Natural killer cell (primary cell): Measurements from ENCODE around the gene TSPAN11. TPM values are rescaled to one million over a fixed set of nuclear protein-coding genes. Genes with fewer than 3 reads are reported as not detected.

Experiments
- ATAC-seq, 3 donors: fragments of 150-1000 bp in 2 of 3; fragments of 200-7000 bp in 1 of 3; cut with Tn5 transposase; 1 replicate in 1 of 3; 2 replicates in 2 of 3; pipeline ENCODE4 v1.10.0; 2021; ENCODE audit warnings: mild to moderate bottlenecking in 2 of 3, moderate library complexity in 2 of 3
- DNase-seq, 2 donors: peaks; one replicate each; pipeline versions ENCODE4 v3.0.0 to v3.0.0-alpha.2; 2013 to 2021; ENCODE audit warnings: mixed read lengths in 1 of 2
- H3K27ac ChIP-seq: one replicate; pipeline ENCODE4 v1.5.1; 2013; ENCODE audit warnings: mild to moderate bottlenecking, low read length
- H3K27me3 ChIP-seq: one replicate; pipeline ENCODE4 v1.6.1; 2013; ENCODE audit warnings: low read length; ENCODE audit not compliant: control insufficient read depth, insufficient read depth
- H3K36me3 ChIP-seq: one replicate; pipeline ENCODE4 v1.6.1; 2013; ENCODE audit warnings: low read length; ENCODE audit not compliant: control insufficient read depth, insufficient read depth
- H3K4me1 ChIP-seq: one replicate; pipeline ENCODE4 v1.6.1; 2013; ENCODE audit warnings: low read length; ENCODE audit not compliant: control insufficient read depth, insufficient read depth
- H3K4me3 ChIP-seq: one replicate; pipeline ENCODE4 v1.5.1; 2013; ENCODE audit warnings: low read length
- H3K9me3 ChIP-seq: one replicate; pipeline ENCODE4 v1.6.1; 2013; ENCODE audit warnings: low read length; ENCODE audit not compliant: control insufficient read depth, insufficient read depth
- H3K27ac Mint-ChIP-seq, 2 donors: one replicate each; pipeline ENCODE4 v1.8.0; 2022; ENCODE audit warnings: mild to moderate bottlenecking in 2 of 2, mixed read lengths in 2 of 2, moderate library complexity in 1 of 2
- H3K27me3 Mint-ChIP-seq, 2 donors: one replicate each; pipeline ENCODE4 v1.8.0; 2022; ENCODE audit warnings: low read depth in 2 of 2, mixed read lengths in 2 of 2
- H3K36me3 Mint-ChIP-seq: one replicate; pipeline ENCODE4 v1.8.0; 2022; ENCODE audit warnings: mixed read lengths
- H3K4me1 Mint-ChIP-seq, 2 donors: one replicate each; pipeline ENCODE4 v1.8.0; 2022; ENCODE audit warnings: mixed read lengths in 2 of 2
- H3K4me3 Mint-ChIP-seq: one replicate; pipeline ENCODE4 v1.8.0; 2022; ENCODE audit warnings: mild to moderate bottlenecking, moderate library complexity, mixed read lengths
- H3K9me3 Mint-ChIP-seq, 2 donors: one replicate each; pipeline ENCODE4 v1.8.0; 2022; ENCODE audit warnings: mixed read lengths in 2 of 2
- CTCF ChIP-seq: fragments of 200-600 bp; IDR thresholded peaks from one replicate; pipeline ENCODE4 v1.8.0; 2022; ENCODE audit warnings: antibody characterized with exemption
- WGBS: methylation state at CpG from one replicate; pipeline ENCODE4 v1.1.7; 2013; ENCODE audit warnings: missing lambda C conversion rate; ENCODE audit not compliant: insufficient coverage; 5-methylcytosine and 5-hydroxymethylcytosine counted together
- intact Hi-C: fragments of 100-400 bp; cut with micrococcal nuclease; formaldehyde crosslinking; loops from one replicate; pipeline ENCODE4 v1.14.2; 2022
- total RNA-seq, 4 donors: library from RNA; stranded (reverse); fragments of 120-200 nt in 1 of 4; gene quantifications; one replicate each; pipeline versions ENCODE4 v1.2.3 to v1.2.4, GENCODE V29; 2013 to 2022

The TSPAN11 gene
- total RNA-seq, 3 donors from 2014 or later (not counting 1 experiment from before 2014, with no cell fraction given) = not detected

- peaks cover 0 to 5% of the 10 kb centered on the region in 2 donors for H3K4me1 Mint-ChIP-seq
- ATAC-seq = no peak
- Histone ChIP-seq H3K27me3 (no peaks in the 10 kb centered on the region), H3K4me1 (no peaks in the 10 kb centered on the region), H3K4me3 (no peak overlapping the region), H3K27ac (no peak overlapping the region), H3K36me3 (no peaks in the 10 kb centered on the region), H3K9me3 (no peaks in the 10 kb centered on the region)
- no peak for DNase-seq
- H3K36me3 Mint-ChIP-seq = no peaks in the 10 kb centered on the region
- no peak overlapping the region for H3K4me3 Mint-ChIP-seq
- no peak for TF ChIP-seq CTCF
- intact Hi-C loops = no loop called here
- no peaks in the 10 kb centered on the region for H3K9me3 Mint-ChIP-seq
- H3K27ac Mint-ChIP-seq = no peak overlapping the region
- WGBS = 83% methylated on average over 19 of the region's 19 CpGs
- H3K27me3 Mint-ChIP-seq = peaks cover 0 to 7% of the 10 kb centered on the region in 2 donors
Observed at GRCh38 chr12:31008961-31009840, 82.7 kb downstream of the TSPAN11 start.

GRCh38 chr12:31009976-31010375, 83.4 kb downstream of the TSPAN11 start:
- Histone ChIP-seq H3K9me3 (no peaks in the 10 kb centered on the region), H3K36me3 (no peaks in the 10 kb centered on the region), H3K4me1 (no peaks in the 10 kb centered on the region), H3K27me3 (no peaks in the 10 kb centered on the region), H3K4me3 (no peak overlapping the region), H3K27ac (no peak overlapping the region)
- ATAC-seq = no peak
- Mint-ChIP-seq H3K4me3 (no peak overlapping the region), H3K4me1 (peaks cover 0 to 5% of the 10 kb centered on the region in 2 donors), H3K36me3 (no peaks in the 10 kb centered on the region), H3K27ac (no peak overlapping the region), H3K27me3 (peaks cover 0 to 7% of the 10 kb centered on the region in 2 donors), H3K9me3 (no peaks in the 10 kb centered on the region)
- no peak for TF ChIP-seq CTCF
- intact Hi-C loops = no loop called here
- DNase-seq = no peak
- 82% methylated on average over 4 of the region's 4 CpGs for WGBS

GRCh38 chr12:31011336-31011735, 84.8 kb downstream of the TSPAN11 start:
- no peak overlapping the region for H3K4me3 ChIP-seq

More at GRCh38 chr12:31011336-31011735, 84.8 kb downstream of the TSPAN11 start:
- ATAC-seq (no peak), DNase-seq (no peak)
- WGBS = 84% methylated on average over 5 of the region's 5 CpGs
- no peak overlapping the region for H3K27ac Mint-ChIP-seq
- intact Hi-C loops = no loop called here
- Histone ChIP-seq H3K27ac (no peak overlapping the region), H3K36me3 (no peaks in the 10 kb centered on the region), H3K27me3 (no peaks in the 10 kb centered on the region), H3K4me1 (no peaks in the 10 kb centered on the region), H3K9me3 (no peaks in the 10 kb centered on the region)
- TF ChIP-seq CTCF = no peak
- no peaks in the 10 kb centered on the region for H3K9me3 Mint-ChIP-seq
- no peak overlapping the region for H3K4me3 Mint-ChIP-seq
- H3K27me3 Mint-ChIP-seq = peaks cover 0 to 7% of the 10 kb centered on the region in 2 donors
- H3K4me1 Mint-ChIP-seq = peaks cover 0 to 5% of the 10 kb centered on the region in 2 donors
- H3K36me3 Mint-ChIP-seq = no peaks in the 10 kb centered on the region
